Measurements from ENCODE around the gene HEATR5B.

HEATR5B gene

DNA sequence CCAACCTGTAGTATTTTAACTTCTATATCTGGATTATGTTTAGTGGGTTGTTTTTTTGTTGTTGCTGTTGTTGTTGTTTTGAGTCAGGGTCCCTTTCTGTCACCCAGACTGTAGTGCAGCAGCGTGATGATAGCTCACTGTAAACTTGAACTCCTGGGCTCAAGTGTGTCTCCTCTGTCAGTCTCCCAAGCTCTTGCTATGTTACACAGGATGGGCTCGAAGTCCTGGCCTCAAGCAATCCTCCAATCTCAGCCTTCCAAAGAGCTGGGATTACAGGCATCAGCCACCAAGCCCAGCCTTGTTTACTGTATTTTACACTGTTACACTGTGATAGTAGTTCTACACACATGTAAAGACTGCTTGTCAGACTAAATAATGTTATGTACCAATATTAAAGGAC, 108.1 kb downstream of the HEATR5B start:
- Histone ChIP-seq H3K9me2 (replicated peaks; ENCODE audit: control insufficient read depth, low read length) (no peaks in the 10 kb centered on the region), H3K27ac (ENCODE audit: low read depth, low read length) (no peak overlapping the region), H3K27me3 (ENCODE audit: control insufficient read depth, low read length) (no peaks in the 10 kb centered on the region), H3K4me2 (ENCODE audit: low read length) (no peak overlapping the region), H4K20me1 (ENCODE audit: control insufficient read depth, insufficient read depth, low read depth, low read length) (no peaks in the 10 kb centered on the region), H3K4me3 (ENCODE audit: low read length) (no peak overlapping the region), H3K36me3 (ENCODE audit: control insufficient read depth, low read length) (no peaks in the 10 kb centered on the region), H3K9me3 (ENCODE audit: control insufficient read depth, insufficient read depth, low read length) (no peaks in the 10 kb centered on the region), H3K79me2 (ENCODE audit: control insufficient read depth, low read length) (no peaks in the 10 kb centered on the region), H3K4me1 (ENCODE audit: control insufficient read depth, low read length) (no peaks in the 10 kb centered on the region), H3F3A (ENCODE audit: control insufficient read depth, insufficient read depth) (no peaks in the 10 kb centered on the region)
- TF ChIP-seq, protein P1, sequence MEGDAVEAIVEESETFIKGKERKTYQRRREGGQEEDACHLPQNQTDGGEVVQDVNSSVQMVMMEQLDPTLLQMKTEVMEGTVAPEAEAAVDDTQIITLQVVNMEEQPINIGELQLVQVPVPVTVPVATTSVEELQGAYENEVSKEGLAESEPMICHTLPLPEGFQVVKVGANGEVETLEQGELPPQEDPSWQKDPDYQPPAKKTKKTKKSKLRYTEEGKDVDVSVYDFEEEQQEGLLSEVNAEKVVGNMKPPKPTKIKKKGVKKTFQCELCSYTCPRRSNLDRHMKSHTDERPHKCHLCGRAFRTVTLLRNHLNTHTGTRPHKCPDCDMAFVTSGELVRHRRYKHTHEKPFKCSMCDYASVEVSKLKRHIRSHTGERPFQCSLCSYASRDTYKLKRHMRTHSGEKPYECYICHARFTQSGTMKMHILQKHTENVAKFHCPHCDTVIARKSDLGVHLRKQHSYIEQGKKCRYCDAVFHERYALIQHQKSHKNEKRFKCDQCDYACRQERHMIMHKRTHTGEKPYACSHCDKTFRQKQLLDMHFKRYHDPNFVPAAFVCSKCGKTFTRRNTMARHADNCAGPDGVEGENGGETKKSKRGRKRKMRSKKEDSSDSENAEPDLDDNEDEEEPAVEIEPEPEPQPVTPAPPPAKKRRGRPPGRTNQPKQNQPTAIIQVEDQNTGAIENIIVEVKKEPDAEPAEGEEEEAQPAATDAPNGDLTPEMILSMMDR (IDR thresholded peaks at IDR 0.05; ENCODE audit: low read depth, low read length, poor library complexity, severe bottlenecking): no peak
- no peak for TF ChIP-seq EZH2phosphoT487 (IDR thresholded peaks at IDR 0.05; ENCODE audit: borderline replicate concordance, low read length)

DNA sequence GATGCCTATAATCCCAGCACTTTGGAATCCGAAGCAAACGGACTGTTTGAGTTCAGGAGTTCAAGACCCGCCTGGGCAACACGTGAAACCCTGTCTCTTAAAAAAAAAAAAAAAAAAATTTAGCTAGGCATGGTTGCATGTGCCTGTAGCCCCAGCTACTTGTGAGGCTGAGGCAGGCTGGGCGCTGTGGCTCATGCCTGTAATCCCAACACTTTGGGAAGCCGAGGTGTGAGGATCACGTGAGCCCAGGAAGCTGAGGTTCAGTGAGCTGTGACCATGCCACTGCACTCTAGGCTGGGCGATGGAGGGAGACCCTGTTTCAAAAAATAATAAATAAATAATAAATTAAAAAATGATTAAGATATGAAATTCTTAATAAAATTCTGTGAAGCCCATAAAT, 108.9 kb downstream of the HEATR5B start:
- Histone ChIP-seq H3K36me3 (ENCODE audit: control insufficient read depth, low read length) (no peaks in the 10 kb centered on the region), H3K4me2 (ENCODE audit: low read length) (no peak overlapping the region)
- TF ChIP-seq, protein P1 (IDR thresholded peaks at IDR 0.05; ENCODE audit: low read depth, low read length, poor library complexity, severe bottlenecking): no peak
- TF ChIP-seq EZH2phosphoT487 (IDR thresholded peaks at IDR 0.05; ENCODE audit: borderline replicate concordance, low read length): no peak

DNA sequence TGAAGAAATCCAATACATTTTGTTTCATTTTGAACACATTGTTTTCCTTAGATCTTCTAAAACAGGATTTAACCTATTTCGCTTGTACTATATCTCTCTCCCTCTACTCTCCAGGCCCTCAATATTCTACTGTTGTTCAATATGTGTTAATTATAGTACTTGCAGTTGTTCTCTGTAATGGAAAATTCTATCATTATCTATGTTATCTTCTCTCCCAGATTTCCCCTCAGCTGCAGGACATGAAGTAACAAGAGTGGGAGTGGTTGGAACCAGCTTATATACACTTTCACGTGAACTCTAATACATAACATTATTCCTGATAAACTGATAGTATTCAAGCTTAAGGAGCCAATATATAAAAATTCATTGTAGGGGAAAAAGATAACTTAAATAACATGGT, 110.9 kb downstream of the HEATR5B start:
- H3K4me3 ChIP-seq (ENCODE audit: low read length): no peak overlapping the region
- H3K9me2 ChIP-seq (replicated peaks; ENCODE audit: control insufficient read depth, low read length): no peaks in the 10 kb centered on the region
- H3K36me3 ChIP-seq (ENCODE audit: control insufficient read depth, low read length): no peaks in the 10 kb centered on the region
- no peaks in the 10 kb centered on the region for H3K79me2 ChIP-seq (ENCODE audit: control insufficient read depth, low read length)
- no peak overlapping the region for H3K27ac ChIP-seq (ENCODE audit: low read depth, low read length)
- no peak overlapping the region for H3K4me2 ChIP-seq (ENCODE audit: low read length)
- peaks cover 5% of the 10 kb centered on the region for H3F3A ChIP-seq (ENCODE audit: control insufficient read depth, insufficient read depth)
- TF ChIP-seq, protein P1 (IDR thresholded peaks at IDR 0.05; ENCODE audit: low read depth, low read length, poor library complexity, severe bottlenecking): no peak
- TF ChIP-seq EZH2phosphoT487 (IDR thresholded peaks at IDR 0.05; ENCODE audit: borderline replicate concordance, low read length): no peak
- H3K27me3 ChIP-seq (ENCODE audit: control insufficient read depth, low read length): no peaks in the 10 kb centered on the region
- no peaks in the 10 kb centered on the region for H3K9me3 ChIP-seq (ENCODE audit: control insufficient read depth, insufficient read depth, low read length)
- peaks cover 3% of the 10 kb centered on the region for H3K4me1 ChIP-seq (ENCODE audit: control insufficient read depth, low read length)
- H4K20me1 ChIP-seq (ENCODE audit: control insufficient read depth, insufficient read depth, low read depth, low read length): no peaks in the 10 kb centered on the region

More for the DNA sequence above, 108.9 kb downstream of the HEATR5B start:
- Histone ChIP-seq H3K79me2 (ENCODE audit: control insufficient read depth, low read length) (no peaks in the 10 kb centered on the region), H3K4me3 (ENCODE audit: low read length) (no peak overlapping the region), H3F3A (ENCODE audit: control insufficient read depth, insufficient read depth) (no peaks in the 10 kb centered on the region), H3K9me2 (replicated peaks; ENCODE audit: control insufficient read depth, low read length) (no peaks in the 10 kb centered on the region), H3K4me1 (ENCODE audit: control insufficient read depth, low read length) (no peaks in the 10 kb centered on the region), H3K27ac (ENCODE audit: low read depth, low read length) (no peak overlapping the region), H3K9me3 (ENCODE audit: control insufficient read depth, insufficient read depth, low read length) (no peaks in the 10 kb centered on the region), H3K27me3 (ENCODE audit: control insufficient read depth, low read length) (no peaks in the 10 kb centered on the region), H4K20me1 (ENCODE audit: control insufficient read depth, insufficient read depth, low read depth, low read length) (no peaks in the 10 kb centered on the region)

DNA sequence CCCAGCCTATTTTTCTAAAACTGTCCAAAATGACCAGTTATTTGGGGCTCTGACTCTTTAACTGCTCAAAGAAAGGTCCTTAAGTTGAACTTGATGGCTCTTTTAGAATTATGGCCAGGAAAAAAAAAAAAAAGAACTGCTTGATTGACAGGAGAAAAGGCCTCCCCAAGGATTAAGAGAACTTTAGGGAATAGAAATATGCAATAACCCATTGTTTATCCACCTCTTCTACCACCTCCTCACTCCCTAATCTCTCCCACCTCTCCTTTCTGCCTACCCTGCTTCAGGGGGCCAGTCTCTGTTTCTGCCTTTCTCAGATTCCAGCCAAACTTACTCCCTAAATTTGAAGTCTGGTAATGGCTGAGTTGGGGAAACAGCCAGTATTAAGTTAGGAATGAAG, 112.2 kb downstream of the HEATR5B start:
- H3K4me1 ChIP-seq (ENCODE audit: control insufficient read depth, low read length): peaks cover 17% of the 10 kb centered on the region
- no peak overlapping the region for H3K4me2 ChIP-seq (ENCODE audit: low read length)
- no peaks in the 10 kb centered on the region for H3K9me2 ChIP-seq (replicated peaks; ENCODE audit: control insufficient read depth, low read length)
- TF ChIP-seq EZH2phosphoT487 (IDR thresholded peaks at IDR 0.05; ENCODE audit: borderline replicate concordance, low read length): no peak
- TF ChIP-seq, protein P1 (IDR thresholded peaks at IDR 0.05; ENCODE audit: low read depth, low read length, poor library complexity, severe bottlenecking): no peak
- no peak overlapping the region for H3K27ac ChIP-seq (ENCODE audit: low read depth, low read length)
- H4K20me1 ChIP-seq (ENCODE audit: control insufficient read depth, insufficient read depth, low read depth, low read length): no peaks in the 10 kb centered on the region
- H3K79me2 ChIP-seq (ENCODE audit: control insufficient read depth, low read length): no peaks in the 10 kb centered on the region
- H3K27me3 ChIP-seq (ENCODE audit: control insufficient read depth, low read length): no peaks in the 10 kb centered on the region
- H3F3A ChIP-seq (ENCODE audit: control insufficient read depth, insufficient read depth): peaks cover 11% of the 10 kb centered on the region
- no peaks in the 10 kb centered on the region for H3K36me3 ChIP-seq (ENCODE audit: control insufficient read depth, low read length)
- H3K9me3 ChIP-seq (ENCODE audit: control insufficient read depth, insufficient read depth, low read length): no peaks in the 10 kb centered on the region
- no peak overlapping the region for H3K4me3 ChIP-seq (ENCODE audit: low read length)
